ENCODE measurements around the gene CHID1. TPM values are rescaled to one million over a fixed set of nuclear protein-coding genes. Genes with fewer than 3 reads are reported as not detected.

Gene CHID1
- total RNA-seq, 2 experiments from 2014 or later: 30.6 to 71.1 TPM

- TF ChIP-seq EZH2phosphoT487 (IDR thresholded peaks at IDR 0.05; ENCODE audit: borderline replicate concordance, low read depth, low read length) (0 out of 2 replicates have a peak, but pooled peaks have one; percentile 34), CTCF (conservative IDR thresholded peaks at IDR 0.05; ENCODE audit: low read length) (no peak)
- ChIA-PET POLR2A (interaction anchor here (0.9 to 1.0 kb wide), 2 partner anchors 11 to 13 kb away, joined by 3 to 4 read pairs; no protein-coding TSS in a partner anchor), CTCF (ENCODE audit: unreplicated experiment) (no interaction called here)
- no peaks in the 10 kb centered on the region for H4K20me1 ChIP-seq (ENCODE audit: insufficient read depth, low read length)
- peaks cover 36% of the 10 kb centered on the region for H3K4me1 ChIP-seq (ENCODE audit: insufficient read depth, low read length, poor library complexity, severe bottlenecking)
- H2AFZ ChIP-seq (ENCODE audit: low read length): no peak overlapping the region
- intact Hi-C loops (cut with micrococcal nuclease; ENCODE audit: unreplicated experiment): no loop called here
- no peak overlapping the region for H3K4me3 ChIP-seq (ENCODE audit: low read depth, low read length, poor library complexity, severe bottlenecking)
- no peaks in the 10 kb centered on the region for H3K9me3 ChIP-seq (ENCODE audit: low read length)
- H3K9me2 ChIP-seq (ENCODE audit: insufficient read depth, low read length): no peaks in the 10 kb centered on the region
- H3K36me3 ChIP-seq (ENCODE audit: insufficient read depth, low read length): no peaks in the 10 kb centered on the region
- no peaks in the 10 kb centered on the region for H3K79me2 ChIP-seq (ENCODE audit: insufficient read depth, low read depth, low read length)
- DNase-seq (ENCODE audit: low spot score): peak; percentile 48
- no TSS peak for BruUV-seq (replicated peaks)
- peak overlapping the region; percentile 68 for H3K4me2 ChIP-seq (ENCODE audit: low read length)
- no peak overlapping the region for H3K27ac ChIP-seq (ENCODE audit: low read depth, low read length, poor library complexity, severe bottlenecking)
These were observed 80.1 kb downstream of the CHID1 start for GRCh38 chr11:830295-831117.

GRCh38 chr11:829847-830294 is 80.7 kb downstream of the CHID1 start:
- CTCF ChIA-PET (ENCODE audit: unreplicated experiment): no interaction called here
- peak overlapping the region; percentile 29 for H3K4me3 ChIP-seq (ENCODE audit: low read depth, low read length, poor library complexity, severe bottlenecking)
- H3K9me2 ChIP-seq (ENCODE audit: insufficient read depth, low read length): no peaks in the 10 kb centered on the region
- POLR2A ChIA-PET: interaction anchor here (1.0 kb wide), 1 partner anchor 13 kb away, joined by 4 read pairs; no protein-coding TSS in a partner anchor
- BruUV-seq (replicated peaks): no TSS peak
- no peak for DNase-seq (ENCODE audit: low spot score)
- no peaks in the 10 kb centered on the region for H3K79me2 ChIP-seq (ENCODE audit: insufficient read depth, low read depth, low read length)
- H3K9me3 ChIP-seq (ENCODE audit: low read length): no peaks in the 10 kb centered on the region
- no peak overlapping the region for H2AFZ ChIP-seq (ENCODE audit: low read length)
- TF ChIP-seq EZH2phosphoT487 (IDR thresholded peaks at IDR 0.05; ENCODE audit: borderline replicate concordance, low read depth, low read length) (no peak), CTCF (conservative IDR thresholded peaks at IDR 0.05; ENCODE audit: low read length) (no peak)
- H3K27ac ChIP-seq (ENCODE audit: low read depth, low read length, poor library complexity, severe bottlenecking): no peak overlapping the region
- H3K36me3 ChIP-seq (ENCODE audit: insufficient read depth, low read length): no peaks in the 10 kb centered on the region
- peak overlapping the region; percentile 68 for H3K4me2 ChIP-seq (ENCODE audit: low read length)
- intact Hi-C loops (cut with micrococcal nuclease; ENCODE audit: unreplicated experiment): no loop called here
- H4K20me1 ChIP-seq (ENCODE audit: insufficient read depth, low read length): no peaks in the 10 kb centered on the region
- peaks cover 36% of the 10 kb centered on the region for H3K4me1 ChIP-seq (ENCODE audit: insufficient read depth, low read length, poor library complexity, severe bottlenecking)

All from OCI-LY7 (cell line).